ENCODE measurements around the gene BNC2. TPM values are rescaled to one million over a fixed set of nuclear protein-coding genes. Genes with fewer than 3 reads are reported as not detected.

The BNC2 gene
- total RNA-seq, 6 experiments from 2014 or later: 0.22 to 0.80 (median 0.36) TPM

DNA sequence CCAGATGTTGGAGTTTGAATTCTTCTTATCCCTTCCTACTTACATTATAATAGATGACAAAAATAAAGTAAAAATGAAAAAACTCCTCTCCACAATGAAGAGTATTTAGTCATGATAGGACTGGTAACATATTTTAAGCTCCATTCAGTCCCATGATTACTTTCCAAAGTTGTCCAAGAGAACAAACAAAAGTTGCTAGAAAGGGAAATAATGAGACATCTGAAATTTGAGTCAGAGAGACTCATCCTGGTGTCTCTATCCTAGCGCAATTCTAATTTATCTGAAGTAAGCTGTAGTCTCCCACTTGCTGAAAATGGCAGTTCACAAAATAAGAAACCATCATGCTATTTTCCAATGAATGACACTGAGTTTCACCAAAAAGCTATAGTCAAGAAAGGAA lies 152.2 kb downstream of the BNC2 start:
- H3K9me3 ChIP-seq: no peaks in the 10 kb centered on the region
- no peak for ATAC-seq
- H3K4me3 ChIP-seq: no peak overlapping the region
- TF ChIP-seq, protein P1, sequence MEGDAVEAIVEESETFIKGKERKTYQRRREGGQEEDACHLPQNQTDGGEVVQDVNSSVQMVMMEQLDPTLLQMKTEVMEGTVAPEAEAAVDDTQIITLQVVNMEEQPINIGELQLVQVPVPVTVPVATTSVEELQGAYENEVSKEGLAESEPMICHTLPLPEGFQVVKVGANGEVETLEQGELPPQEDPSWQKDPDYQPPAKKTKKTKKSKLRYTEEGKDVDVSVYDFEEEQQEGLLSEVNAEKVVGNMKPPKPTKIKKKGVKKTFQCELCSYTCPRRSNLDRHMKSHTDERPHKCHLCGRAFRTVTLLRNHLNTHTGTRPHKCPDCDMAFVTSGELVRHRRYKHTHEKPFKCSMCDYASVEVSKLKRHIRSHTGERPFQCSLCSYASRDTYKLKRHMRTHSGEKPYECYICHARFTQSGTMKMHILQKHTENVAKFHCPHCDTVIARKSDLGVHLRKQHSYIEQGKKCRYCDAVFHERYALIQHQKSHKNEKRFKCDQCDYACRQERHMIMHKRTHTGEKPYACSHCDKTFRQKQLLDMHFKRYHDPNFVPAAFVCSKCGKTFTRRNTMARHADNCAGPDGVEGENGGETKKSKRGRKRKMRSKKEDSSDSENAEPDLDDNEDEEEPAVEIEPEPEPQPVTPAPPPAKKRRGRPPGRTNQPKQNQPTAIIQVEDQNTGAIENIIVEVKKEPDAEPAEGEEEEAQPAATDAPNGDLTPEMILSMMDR (IDR thresholded peaks at IDR 0.05): no peak
- no peak for TF ChIP-seq POLR2A (IDR thresholded peaks at IDR 0.05)
- H3K27me3 ChIP-seq: no peaks in the 10 kb centered on the region
- no peak for DNase-seq
- no peaks in the 10 kb centered on the region for H3K4me1 ChIP-seq
- no peak overlapping the region for H3K27ac ChIP-seq
- WGBS (ENCODE audit: insufficient coverage, low coverage, low lambda C conversion rate, missing lambda C conversion rate): 75% methylated on average over 1 of the region's 1 CpG
- intact Hi-C loops (cut with DNase I): no loop called here
- H3K36me3 ChIP-seq: no peaks in the 10 kb centered on the region

DNA sequence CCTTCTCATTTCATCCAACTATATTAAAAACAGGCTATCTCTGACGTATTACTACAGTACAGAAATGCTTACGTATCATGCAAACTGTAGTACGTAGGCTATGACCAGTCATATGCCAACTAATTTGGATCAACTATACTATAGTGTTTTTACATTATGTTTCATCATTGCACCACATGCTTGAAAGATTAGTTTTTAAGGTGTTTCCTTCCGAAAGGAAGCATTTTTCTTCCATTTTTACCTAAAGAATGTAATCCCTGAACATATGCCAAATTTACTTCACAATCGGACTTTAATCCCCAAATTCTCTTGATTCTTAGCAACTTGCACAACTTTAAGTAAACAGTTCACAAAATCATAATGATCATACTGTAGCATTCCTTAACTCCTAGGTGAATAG lies 153.9 kb downstream of the BNC2 start:
- intact Hi-C loops (cut with DNase I): no loop called here
- no peak for DNase-seq
- no peak for ATAC-seq
- no peaks in the 10 kb centered on the region for H3K9me3 ChIP-seq
- no peak for TF ChIP-seq POLR2A (IDR thresholded peaks at IDR 0.05)
- TF ChIP-seq, protein P1 (IDR thresholded peaks at IDR 0.05): no peak
- no peaks in the 10 kb centered on the region for H3K4me1 ChIP-seq
- 71% methylated on average over 5 of the region's 5 CpGs for WGBS (ENCODE audit: insufficient coverage, low coverage, low lambda C conversion rate, missing lambda C conversion rate)
- no peak overlapping the region for H3K27ac ChIP-seq
- no peaks in the 10 kb centered on the region for H3K27me3 ChIP-seq
- H3K36me3 ChIP-seq: no peaks in the 10 kb centered on the region
- no peak overlapping the region for H3K4me3 ChIP-seq

DNA sequence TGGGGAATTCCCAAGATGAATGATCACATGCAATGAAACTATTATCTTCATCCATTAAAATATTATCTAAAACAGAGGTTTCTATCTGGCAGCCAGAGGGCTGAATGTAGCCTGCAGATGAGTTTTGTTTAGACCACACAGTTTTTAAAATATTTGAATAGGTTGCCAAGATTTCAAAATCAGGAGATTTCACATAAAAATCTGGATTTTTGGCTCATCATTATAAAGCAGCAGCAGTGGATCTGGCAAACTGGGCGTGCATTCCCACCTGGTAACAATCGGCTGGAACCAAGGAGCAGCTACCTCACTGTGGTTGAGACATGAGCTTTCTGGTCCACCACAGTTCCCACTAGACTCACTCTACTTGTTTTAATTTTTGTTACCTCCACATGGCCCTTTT lies 155.1 kb downstream of the BNC2 start:
- WGBS (ENCODE audit: insufficient coverage, low coverage, low lambda C conversion rate, missing lambda C conversion rate): 62% methylated on average over 2 of the region's 2 CpGs
- intact Hi-C loops (cut with DNase I): no loop called here

DNA sequence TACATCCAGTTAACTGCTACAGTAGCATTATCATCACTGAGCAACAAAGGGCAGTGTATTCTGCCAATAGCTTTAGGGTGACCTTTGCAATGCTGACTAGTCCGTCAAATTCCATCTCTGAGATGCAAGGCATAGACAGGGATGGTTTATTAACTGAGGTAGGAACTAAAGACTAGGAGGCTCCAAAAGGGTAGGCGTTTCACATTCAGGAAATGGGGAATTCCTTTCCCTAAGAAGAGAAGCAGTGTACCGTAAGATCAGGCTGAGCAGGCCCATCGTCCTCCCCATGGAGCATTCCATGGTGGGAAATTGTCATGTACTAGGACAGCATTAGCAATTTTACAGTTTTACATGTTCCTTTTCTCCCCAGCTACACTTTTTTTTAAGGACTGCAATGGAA lies 157.7 kb downstream of the BNC2 start:
- H3K36me3 ChIP-seq: no peaks in the 10 kb centered on the region
- no peaks in the 10 kb centered on the region for H3K4me1 ChIP-seq
- intact Hi-C loops (cut with DNase I): no loop called here
- H3K9me3 ChIP-seq: no peaks in the 10 kb centered on the region
- TF ChIP-seq, protein P1 (IDR thresholded peaks at IDR 0.05): no peak
- TF ChIP-seq POLR2A (IDR thresholded peaks at IDR 0.05): no peak
- no peaks in the 10 kb centered on the region for H3K27me3 ChIP-seq
- DNase-seq (no peak), ATAC-seq (no peak)
- no peak overlapping the region for H3K4me3 ChIP-seq
- whole genome bisulfite sequencing (ENCODE audit: insufficient coverage, low coverage, low lambda C conversion rate, missing lambda C conversion rate): 59% methylated on average over 4 of the region's 4 CpGs
- H3K27ac ChIP-seq: no peak overlapping the region

More for the DNA sequence above, 155.1 kb downstream of the BNC2 start:
- H3K27me3 ChIP-seq: no peaks in the 10 kb centered on the region
- no peak for DNase-seq
- H3K4me3 ChIP-seq: no peak overlapping the region
- ATAC-seq: no peak
- no peak overlapping the region for H3K27ac ChIP-seq
- H3K36me3 ChIP-seq: no peaks in the 10 kb centered on the region
- H3K4me1 ChIP-seq: no peaks in the 10 kb centered on the region
- H3K9me3 ChIP-seq: no peaks in the 10 kb centered on the region
- TF ChIP-seq, protein P1 (IDR thresholded peaks at IDR 0.05): no peak
- no peak for TF ChIP-seq POLR2A (IDR thresholded peaks at IDR 0.05)

DNA sequence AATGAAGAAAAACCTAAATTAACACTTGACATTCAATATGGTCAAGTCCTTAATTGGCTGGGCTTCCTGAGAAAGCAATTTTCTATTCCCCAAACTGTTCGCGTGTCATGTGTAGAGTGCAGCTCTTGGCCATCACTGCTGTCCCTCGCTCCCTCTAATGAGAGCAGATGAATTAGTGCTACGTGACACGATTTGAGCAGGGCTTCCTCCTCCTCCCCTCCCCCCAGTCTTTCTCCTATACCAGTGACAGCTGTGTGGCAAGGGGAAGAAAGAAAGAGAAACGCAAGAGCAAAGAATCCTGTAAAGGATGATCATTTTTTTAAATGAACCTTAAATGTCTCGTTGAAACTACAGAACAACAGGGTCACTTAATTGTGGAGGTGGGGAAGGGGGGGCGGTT lies 159.6 kb downstream of the BNC2 start:
- H3K9me3 ChIP-seq: no peaks in the 10 kb centered on the region
- H3K27ac ChIP-seq: no peak overlapping the region
- ATAC-seq (no peak), DNase-seq (no peak)
- no peak for TF ChIP-seq POLR2A (IDR thresholded peaks at IDR 0.05)
- TF ChIP-seq, protein P1 (IDR thresholded peaks at IDR 0.05): no peak
- intact Hi-C loops (cut with DNase I): no loop called here
- H3K36me3 ChIP-seq: no peaks in the 10 kb centered on the region
- H3K4me1 ChIP-seq: no peaks in the 10 kb centered on the region
- H3K4me3 ChIP-seq: no peak overlapping the region
- no peaks in the 10 kb centered on the region for H3K27me3 ChIP-seq
- WGBS (ENCODE audit: insufficient coverage, low coverage, low lambda C conversion rate, missing lambda C conversion rate): 31% methylated on average over 8 of the region's 8 CpGs

All from right lobe of liver (tissue), 6 donors.